HG03442 (cell line): ENCODE results near the gene CRACR2A.

Experiments
- ATAC-seq: cut with Tn5 transposase; IDR thresholded peaks from one replicate; pipeline ENCODE4 v1.9.1; 2021; ENCODE audit warnings: mild to moderate bottlenecking, moderate library complexity; ENCODE audit not compliant: unreplicated experiment

CRACR2A gene

GRCh38 chr12:3600039-3600720 is 152.7 kb downstream of the CRACR2A start:
- ATAC-seq, result no peak

- no peak for ATAC-seq
These were observed 153.7 kb downstream of the CRACR2A start for GRCh38 chr12:3598896-3599860.

GRCh38 chr12:3597526-3598210 is 155.2 kb downstream of the CRACR2A start:
- no peak for ATAC-seq

GRCh38 chr12:3596703-3597415 is 156.1 kb downstream of the CRACR2A start:
- ATAC-seq, result no peak

GRCh38 chr12:3595721-3596120 is 157.2 kb downstream of the CRACR2A start:
- no peak for ATAC-seq

GRCh38 chr12:3594966-3595365 is 157.9 kb downstream of the CRACR2A start:
- no peak for ATAC-seq

GRCh38 chr12:3593906-3594483 is 158.9 kb downstream of the CRACR2A start:
- ATAC-seq, result no peak

- no peak for ATAC-seq
These were observed 159.9 kb downstream of the CRACR2A start for GRCh38 chr12:3592856-3593625.

- no peak for ATAC-seq
These were observed 163.2 kb downstream of the CRACR2A start for GRCh38 chr12:3589745-3590144.

GRCh38 chr12:3587402-3588013 is 165.4 kb downstream of the CRACR2A start:
- ATAC-seq, result no peak

GRCh38 chr12:3583656-3584334 is 169.1 kb downstream of the CRACR2A start:
- no peak for ATAC-seq

- no peak for ATAC-seq
These were observed 172.7 kb downstream of the CRACR2A start for GRCh38 chr12:3580094-3580749.

- ATAC-seq, result no peak
These were observed 173.3 kb downstream of the CRACR2A start for GRCh38 chr12:3579446-3580093.

- no peak for ATAC-seq
These were observed 174.4 kb downstream of the CRACR2A start for GRCh38 chr12:3578557-3578956.

- ATAC-seq, result no peak
These were observed 176.0 kb downstream of the CRACR2A start for GRCh38 chr12:3576891-3577290.

- no peak for ATAC-seq
These were observed 177.9 kb downstream of the CRACR2A start for GRCh38 chr12:3574986-3575385.

GRCh38 chr12:3572560-3572959 is 180.3 kb downstream of the CRACR2A start:
- no peak for ATAC-seq

- no peak for ATAC-seq
These were observed 181.2 kb downstream of the CRACR2A start for GRCh38 chr12:3571724-3572123.
